Measurements from ENCODE around the gene FAM234A. TPM values are rescaled to one million over a fixed set of nuclear protein-coding genes. Genes with fewer than 3 reads are reported as not detected.

The FAM234A gene
- total RNA-seq, 1 experiment from 2014 or later: 94.9 TPM

- no peak overlapping the region for H3K56ac ChIP-seq (ENCODE audit: insufficient read length, low read depth, low read length)
- H2BK120ac ChIP-seq (ENCODE audit: low read depth, low read length, poor library complexity, severe bottlenecking): no peak overlapping the region
- H4K8ac ChIP-seq (replicated peaks; ENCODE audit: insufficient read length, low read depth, low read length): no peak overlapping the region
- no peak overlapping the region for H3K4me2 ChIP-seq (ENCODE audit: insufficient read depth, insufficient read length, low read length)
- H3K14ac ChIP-seq (ENCODE audit: insufficient read depth, low read length): no peak overlapping the region; the same call in 1 of the 2 replicates
- no peak overlapping the region for H3K18ac ChIP-seq (ENCODE audit: insufficient read length, low read depth, low read length)
- TF ChIP-seq CTCF (conservative IDR thresholded peaks at IDR 0.05): no peak
- no peak overlapping the region for H2BK5ac ChIP-seq (ENCODE audit: insufficient read length, low read length)
- H3K79me2 ChIP-seq (ENCODE audit: insufficient read depth, low read length): no peaks in the 10 kb centered on the region
- H2BK12ac ChIP-seq (ENCODE audit: insufficient read length, low read depth, low read length): no peak overlapping the region
- H3K27ac ChIP-seq (ENCODE audit: insufficient read length, low read depth, low read length): no peak overlapping the region
- H3K4me1 Mint-ChIP-seq: no peaks in the 10 kb centered on the region
- no peaks in the 10 kb centered on the region for H3K27me3 ChIP-seq (ENCODE audit: insufficient read depth, low read length)
- no peak overlapping the region for H4K5ac ChIP-seq (ENCODE audit: insufficient read length, low read depth, low read length)
- peaks cover 14 to 51% (median 50%) of the 10 kb centered on the region in 3 experiments; a peak in 6 of 7 replicates for H3K36me3 Mint-ChIP-seq (ENCODE audit: insufficient read depth in 1 of 3, low read depth in 3 of 3)
- no peak overlapping the region for H3K4me3 Mint-ChIP-seq
- no peak overlapping the region for H3K9ac ChIP-seq (ENCODE audit: extremely low read depth, insufficient read length, low read length)
- no peaks in the 10 kb centered on the region for H3K23me2 ChIP-seq (ENCODE audit: insufficient read length, low read depth, low read length, poor library complexity, severe bottlenecking)
- H3K4me1 ChIP-seq (ENCODE audit: insufficient read depth, low read length): no peaks in the 10 kb centered on the region
- H3K79me1 ChIP-seq (ENCODE audit: insufficient read depth, low read depth, low read length, poor library complexity, severe bottlenecking): no peaks in the 10 kb centered on the region
- no peak for DNase-seq
- no peaks in the 10 kb centered on the region for H3K27me3 Mint-ChIP-seq (ENCODE audit: low read depth)
- H4K20me1 ChIP-seq (ENCODE audit: control insufficient read depth, insufficient read depth, insufficient read length): no peaks in the 10 kb centered on the region
- H3T11ph ChIP-seq (ENCODE audit: low read length): no peak overlapping the region
- no peak overlapping the region for H2AK5ac ChIP-seq (ENCODE audit: insufficient read length, low read length)
- no peak overlapping the region for H3K23ac ChIP-seq (ENCODE audit: insufficient read length, low read depth, low read length)
- H3K9me3 ChIP-seq (ENCODE audit: control insufficient read depth, low read depth, low read length): no peaks in the 10 kb centered on the region
- H2AFZ ChIP-seq (ENCODE audit: low read length): no peak overlapping the region
- H3K4ac ChIP-seq (ENCODE audit: low read depth, low read length): no peak overlapping the region
- H3K27ac Mint-ChIP-seq: peak overlapping the region in 2 of 3 experiments; percentile 7 to 49; a peak in 3 of 7 replicates
- H2BK20ac ChIP-seq (ENCODE audit: low read depth, low read length, poor library complexity, severe bottlenecking): no peak overlapping the region
- no peak overlapping the region for H2BK15ac ChIP-seq (ENCODE audit: low read depth, low read length)
- no CpG with 5 or more reads among the region's 19 CpGs for WGBS (ENCODE audit: extremely low coverage, insufficient read length, low lambda C conversion rate)
- no peak overlapping the region for H4K91ac ChIP-seq (ENCODE audit: insufficient read length, low read depth, low read length)
- no peaks in the 10 kb centered on the region for H3K9me3 Mint-ChIP-seq
Observed at GRCh38 chr16:305916-306626, 71.5 kb downstream of the FAM234A start.

All from H9 (cell line).